Measurements from ENCODE around the gene MMP2.

GRCh38 chr16:55447231-55447630 lies 31.8 kb upstream of the MMP2 start:
- no peak for TF ChIP-seq CTCF (conservative IDR thresholded peaks at IDR 0.05)
- no peak for TF ChIP-seq ZFX (IDR thresholded peaks at IDR 0.05)

Data from C4-2B (cell line).